Ovary (tissue), 9 donors: ENCODE results near the gene LHX6. TPM values are rescaled to one million over a fixed set of nuclear protein-coding genes. Genes with fewer than 3 reads are reported as not detected.

Experiments used
- DNase-seq, 5 donors: peaks; one replicate each; pipeline ENCODE4 v3.0.0-alpha.2; 2019 to 2020
- H3K27ac ChIP-seq, 2 donors: fragments of 200-600 bp; one replicate each; pipeline versions ENCODE4 v1.5.1 to v1.8.0; 2019 to 2022
- H3K27me3 ChIP-seq: fragments of 200-600 bp; one replicate; pipeline ENCODE4 v1.8.0; 2022
- H3K36me3 ChIP-seq: fragments of 200-600 bp; sonication (generic); one replicate; pipeline ENCODE4 v1.5.1; 2019
- H3K4me1 ChIP-seq: one replicate; pipeline ENCODE4 v1.8.1; 2013; ENCODE audit warnings: mild to moderate bottlenecking, moderate library complexity; ENCODE audit not compliant: insufficient read depth
- H3K4me3 ChIP-seq: fragments of 200-600 bp; sonication (generic); one replicate; pipeline ENCODE4 v1.5.1; 2017
- H3K9me3 ChIP-seq, 2 donors: fragments of 200-600 bp in 1 of 2; sonication (generic) in 1 of 2; one replicate each; pipeline versions ENCODE4 v1.5.1 to v1.8.1; 2013 to 2019; ENCODE audit warnings: mild to moderate bottlenecking in 1 of 2, moderate library complexity in 1 of 2
- EP300 ChIP-seq: sonication (generic); formaldehyde crosslinking; IDR thresholded peaks from one replicate; pipeline ENCODE4 v1.6.1; 2017; ENCODE audit warnings: antibody characterized with exemption
- POLR2A ChIP-seq: fragments of 450-650 bp; IDR thresholded peaks from one replicate; pipeline ENCODE4 v1.6.1; 2017; ENCODE audit warnings: antibody characterized with exemption, mild to moderate bottlenecking, moderate library complexity
- WGBS, 3 donors: extraction: QIAGEN DNeasy Blood & Tissue Kit in 1 of 3; methylation state at CpG; one replicate each; pipeline versions ENCODE4 v1.1.5 to v1.1.7; 2013 to 2017; 5-methylcytosine and 5-hydroxymethylcytosine counted together
- intact Hi-C, 4 donors: fragments of 100-400 bp; cut with DNase I; formaldehyde crosslinking; loops; one replicate each; pipeline versions ENCODE4 v1.11.0 to v1.15.1; 2022 to 2023
- polyA plus RNA-seq, 2 donors: library from polyadenylated mRNA; stranded (reverse); fragments of 200-250 nt in 1 of 2; fragments of 350-450 nt in 1 of 2; fragmentation: Illumina TruSeq in 1 of 2; extraction: RNeasy Lipid Tissue Mini Kit (QIAGEN cat#74804) in 1 of 2; gene quantifications; one replicate each; pipeline ENCODE4 v1.2.3, GENCODE V29; 2013 to 2014
- total RNA-seq, 7 donors: library from RNA; depleted of rRNA in 2 of 7; stranded (reverse); fragments of >200 nt in 2 of 7; fragmentation: NEBNext Ultra II Directional in 3 of 7; extraction: Animal tissue kit (Norgen Biotek cat#: 25700) in 3 of 7; gene quantifications; one replicate each; pipeline versions ENCODE4 v1.1.0 to v1.2.4, GENCODE V29; 2016 to 2023
- TF ChIP-seq, protein P1 (sequence below), 3 donors: fragments of 450-650 bp in 2 of 3; fragments of 200-600 bp in 1 of 3; IDR thresholded peaks; one replicate each; pipeline versions ENCODE4 v1.5.1 to v1.8.0; 2016 to 2022; ENCODE audit warnings: antibody characterized with exemption in 3 of 3, mild to moderate bottlenecking in 1 of 3
- donor health status: DM: no; HTN: no; CAD: no; lungs with moderate emphysema.
- donor health status: DM: no; HTN: no; CAD: no.
- donor health status: Bipolar disorder and iron deficiency.
- donor health status: DM: yes; HTN: yes; CAD: no.
- donor health status: DM: no; HTN: no; CAD: no.
- donor health status: DM: yes; HTN: yes; CAD: no.

The LHX6 gene
- total and polyA plus RNA-seq, 9 donors = 0.46 to 8.8 (median 3.6) TPM

DNA sequence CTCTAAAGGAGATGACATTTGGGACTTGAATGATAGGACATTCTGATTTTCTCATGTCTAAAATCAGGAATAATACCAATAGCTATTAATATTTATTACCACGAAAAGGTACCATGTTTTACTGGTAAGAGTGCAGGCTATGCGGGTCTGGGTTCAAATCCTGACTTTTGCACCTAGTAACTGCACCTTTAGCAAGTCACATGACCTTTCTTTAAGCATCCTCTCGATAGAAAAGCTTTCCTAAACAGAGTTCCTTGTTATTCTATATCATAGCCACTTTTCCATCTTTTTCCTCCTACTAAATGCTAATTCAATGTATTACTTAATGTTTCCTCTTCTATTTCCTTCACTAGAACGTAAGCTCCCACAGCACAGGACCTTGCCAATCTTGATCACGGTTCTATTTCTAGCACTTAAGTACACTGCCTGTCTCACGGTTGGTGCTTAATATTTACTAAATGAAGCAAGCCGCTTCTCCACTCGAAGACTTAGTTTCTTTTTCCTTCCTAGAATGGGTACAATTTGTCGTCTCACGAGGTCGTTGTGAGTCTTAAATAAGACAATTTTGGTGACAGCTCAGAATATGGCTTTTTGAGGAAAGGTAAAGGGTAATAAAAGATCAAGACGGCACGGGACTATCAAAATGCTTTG is 35.1 kb upstream of the LHX6 start:
- Histone ChIP-seq H3K27me3 (no peaks in the 10 kb centered on the region), H3K9me3 (no peaks in the 10 kb centered on the region), H3K27ac (peak overlapping the region in 1 of 2 donors; percentile 78), H3K4me1 (peaks cover 12% of the 10 kb centered on the region), H3K4me3 (peak overlapping the region; percentile 85), H3K36me3 (no peaks in the 10 kb centered on the region)
- no peak for DNase-seq
- no peak for TF ChIP-seq EP300
- intact Hi-C loops = loop anchor here in 1 of 4 donors (10.0 kb wide), 1 partner anchor 169 kb away; the partner anchor contains the start of gene TTLL11
- 10 to 14% (median 12%) methylated on average over 13 of the region's 13 CpGs for WGBS, 3 donors

DNA sequence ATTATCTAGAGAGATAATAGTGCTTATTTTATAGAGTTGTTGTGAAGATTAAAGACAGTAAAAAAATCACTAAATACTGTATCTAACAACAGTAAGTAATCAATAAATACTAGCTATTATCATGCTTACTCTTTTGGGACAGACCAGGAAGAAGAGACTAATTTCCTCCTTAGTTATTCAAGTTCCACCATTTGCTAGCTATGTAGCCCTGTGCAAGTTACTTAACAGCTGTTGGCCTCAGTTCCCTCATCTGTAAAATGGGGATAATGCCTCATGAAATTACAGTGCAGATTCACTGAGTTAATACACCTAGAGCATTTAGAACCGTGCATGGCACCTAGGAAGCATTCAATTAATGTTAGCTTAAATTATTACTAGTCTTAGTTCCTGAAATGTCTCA is 33.3 kb upstream of the LHX6 start:
- no peak overlapping the region for H3K27ac ChIP-seq
- H3K9me3 ChIP-seq = no peaks in the 10 kb centered on the region
- intact Hi-C loops = loop anchor here in 1 of 4 donors (10.0 kb wide), 1 partner anchor 167 kb away; the partner anchor contains the start of gene TTLL11
- no peaks in the 10 kb centered on the region for H3K27me3 ChIP-seq
- WGBS, 3 donors = 83 to 92% (median 91%) methylated on average over 1 of the region's 1 CpG
- H3K4me3 ChIP-seq = no peak overlapping the region
- H3K36me3 ChIP-seq = no peaks in the 10 kb centered on the region
- H3K4me1 ChIP-seq = peaks cover 9% of the 10 kb centered on the region
- TF ChIP-seq, protein P1, sequence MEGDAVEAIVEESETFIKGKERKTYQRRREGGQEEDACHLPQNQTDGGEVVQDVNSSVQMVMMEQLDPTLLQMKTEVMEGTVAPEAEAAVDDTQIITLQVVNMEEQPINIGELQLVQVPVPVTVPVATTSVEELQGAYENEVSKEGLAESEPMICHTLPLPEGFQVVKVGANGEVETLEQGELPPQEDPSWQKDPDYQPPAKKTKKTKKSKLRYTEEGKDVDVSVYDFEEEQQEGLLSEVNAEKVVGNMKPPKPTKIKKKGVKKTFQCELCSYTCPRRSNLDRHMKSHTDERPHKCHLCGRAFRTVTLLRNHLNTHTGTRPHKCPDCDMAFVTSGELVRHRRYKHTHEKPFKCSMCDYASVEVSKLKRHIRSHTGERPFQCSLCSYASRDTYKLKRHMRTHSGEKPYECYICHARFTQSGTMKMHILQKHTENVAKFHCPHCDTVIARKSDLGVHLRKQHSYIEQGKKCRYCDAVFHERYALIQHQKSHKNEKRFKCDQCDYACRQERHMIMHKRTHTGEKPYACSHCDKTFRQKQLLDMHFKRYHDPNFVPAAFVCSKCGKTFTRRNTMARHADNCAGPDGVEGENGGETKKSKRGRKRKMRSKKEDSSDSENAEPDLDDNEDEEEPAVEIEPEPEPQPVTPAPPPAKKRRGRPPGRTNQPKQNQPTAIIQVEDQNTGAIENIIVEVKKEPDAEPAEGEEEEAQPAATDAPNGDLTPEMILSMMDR (IDR thresholded peaks at IDR 0.05) = no peak
- TF ChIP-seq POLR2A = no peak
- TF ChIP-seq EP300 = no peak
- DNase-seq = no peak

DNA sequence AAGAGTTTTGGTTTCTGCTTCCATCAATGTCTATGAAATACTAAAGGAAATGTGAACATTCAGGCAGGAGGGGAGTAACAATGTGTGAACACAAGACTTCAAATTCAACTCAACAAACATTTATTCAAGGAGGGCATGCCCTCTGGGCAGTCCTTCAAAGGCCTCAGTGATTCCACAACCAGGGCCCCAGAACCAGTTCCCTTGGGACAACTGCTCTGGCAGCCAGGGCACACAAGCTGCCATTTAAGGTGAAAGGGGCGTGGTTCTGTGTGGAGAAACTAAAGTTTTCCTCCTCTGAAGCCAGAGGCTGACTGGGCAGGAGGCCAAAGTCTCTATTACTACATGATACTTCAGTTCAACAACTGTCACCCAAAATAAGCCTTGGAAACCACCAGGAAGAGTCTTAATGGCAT is 32.7 kb upstream of the LHX6 start:
- WGBS, 3 donors = 75 to 86% (median 84%) methylated on average over 1 of the region's 1 CpG
- intact Hi-C loops = loop anchor here in 1 of 4 donors (10.0 kb wide), 1 partner anchor 167 kb away; the partner anchor contains the start of gene TTLL11
- H3K27me3 ChIP-seq = no peaks in the 10 kb centered on the region
- H3K27ac ChIP-seq = no peak overlapping the region
- peaks cover 9% of the 10 kb centered on the region for H3K4me1 ChIP-seq
- TF ChIP-seq POLR2A (no peak), EP300 (no peak)
- TF ChIP-seq, protein P1 (IDR thresholded peaks at IDR 0.05) = no peak
- H3K4me3 ChIP-seq = no peak overlapping the region
- DNase-seq = peak; percentile 23 to 76 (median 58)
- H3K36me3 ChIP-seq = no peaks in the 10 kb centered on the region
- no peaks in the 10 kb centered on the region for H3K9me3 ChIP-seq

DNA sequence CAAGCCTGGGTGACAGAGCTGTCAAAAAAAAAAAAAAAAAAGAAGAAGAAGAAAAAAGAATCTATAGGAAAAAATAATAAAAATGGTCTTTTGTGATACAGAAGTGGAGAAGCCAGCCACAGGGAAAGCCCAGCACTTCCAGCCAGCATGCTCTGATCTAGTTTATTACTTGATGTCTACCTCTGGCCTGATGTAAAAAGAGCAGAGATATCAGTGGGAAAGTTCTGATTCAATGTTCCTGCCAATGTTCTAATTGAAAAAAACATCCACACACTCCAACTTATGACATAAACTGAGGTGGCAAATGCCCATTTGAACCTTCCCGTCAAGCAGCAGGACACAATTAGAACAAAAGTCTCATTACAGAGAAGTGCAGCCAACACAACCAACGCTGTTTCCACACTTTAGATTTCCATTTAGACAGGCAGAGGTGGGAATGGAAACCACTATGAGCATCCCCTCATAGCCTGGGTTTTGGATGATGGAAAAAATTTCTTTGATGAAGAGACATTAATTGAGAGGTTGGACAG is 30.2 kb upstream of the LHX6 start:
- Histone ChIP-seq H3K27me3 (no peaks in the 10 kb centered on the region), H3K4me1 (peaks cover 7% of the 10 kb centered on the region), H3K27ac (no peak overlapping the region), H3K36me3 (no peaks in the 10 kb centered on the region), H3K9me3 (no peaks in the 10 kb centered on the region), H3K4me3 (no peak overlapping the region)
- intact Hi-C loops = no loop called here
- WGBS, 3 donors = 80 to 83% (median 83%) methylated on average over 2 of the region's 2 CpGs
- TF ChIP-seq POLR2A (no peak), EP300 (no peak)
- TF ChIP-seq, protein P1 (IDR thresholded peaks at IDR 0.05) = no peak
- no peak for DNase-seq

DNA sequence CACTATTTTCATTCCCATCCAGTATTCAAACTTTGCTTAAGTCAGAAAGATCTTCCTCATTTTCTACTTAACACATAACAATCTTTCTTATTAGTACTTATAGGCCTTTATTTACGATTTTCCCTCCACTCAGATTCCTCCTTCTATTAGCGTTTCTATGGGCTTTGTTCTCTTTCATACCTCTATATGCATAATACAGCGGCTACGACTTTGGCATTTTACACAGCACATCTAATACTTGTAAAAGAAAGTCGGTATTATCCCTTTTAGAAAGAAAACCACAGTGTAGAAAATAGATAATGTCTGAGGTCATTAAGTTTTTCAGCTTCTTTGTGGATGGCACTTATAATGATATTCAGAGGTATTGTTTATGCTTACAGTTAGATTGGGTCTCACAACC is 27.4 kb upstream of the LHX6 start:
- TF ChIP-seq, protein P1 (IDR thresholded peaks at IDR 0.05) = no peak
- intact Hi-C loops = no loop called here
- Histone ChIP-seq H3K4me1 (peaks cover 1% of the 10 kb centered on the region), H3K27me3 (no peaks in the 10 kb centered on the region), H3K27ac (no peak overlapping the region), H3K9me3 (no peaks in the 10 kb centered on the region), H3K36me3 (no peaks in the 10 kb centered on the region), H3K4me3 (no peak overlapping the region)
- WGBS, 3 donors = 88 to 93% (median 88%) methylated on average over 5 of the region's 5 CpGs
- no peak for DNase-seq
